SIG-M5 treated with dmso at 0.1 percent for 504 hours (cell line): ENCODE results near the gene FKRP.
A peak's percentile ranks its signal among the peaks of the same experiment; 100 is the strongest.
"Not testable (repeated sequence)": the region's sequence is repeated elsewhere in the genome, so short reads cannot be mapped to it uniquely, and the experiment has no call there.

Experiments used
- DNase-seq: peaks from one replicate; lab custom pipeline; 2025; ENCODE audit not compliant: unreplicated experiment; lab: John Stamatoyannopoulos, UW

FKRP gene

DNA sequence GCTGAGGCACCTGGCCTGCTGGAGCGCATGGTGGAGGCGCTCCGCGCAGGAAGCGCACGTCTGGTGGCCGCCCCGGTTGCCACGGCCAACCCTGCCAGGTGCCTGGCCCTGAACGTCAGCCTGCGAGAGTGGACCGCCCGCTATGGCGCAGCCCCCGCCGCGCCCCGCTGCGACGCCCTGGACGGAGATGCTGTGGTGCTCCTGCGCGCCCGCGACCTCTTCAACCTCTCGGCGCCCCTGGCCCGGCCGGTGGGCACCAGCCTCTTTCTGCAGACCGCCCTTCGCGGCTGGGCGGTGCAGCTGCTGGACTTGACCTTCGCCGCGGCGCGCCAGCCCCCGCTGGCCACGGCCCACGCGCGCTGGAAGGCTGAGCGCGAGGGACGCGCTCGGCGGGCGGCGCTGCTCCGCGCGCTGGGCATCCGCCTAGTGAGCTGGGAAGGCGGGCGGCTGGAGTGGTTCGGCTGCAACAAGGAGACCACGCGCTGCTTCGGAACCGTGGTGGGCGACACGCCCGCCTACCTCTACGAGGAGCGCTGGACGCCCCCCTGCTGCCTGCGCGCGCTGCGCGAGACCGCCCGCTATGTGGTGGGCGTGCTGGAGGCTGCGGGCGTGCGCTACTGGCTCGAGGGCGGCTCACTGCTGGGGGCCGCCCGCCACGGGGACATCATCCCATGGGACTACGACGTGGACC, 10.1 kb downstream of the FKRP start:
- DNase-seq = no peak

DNA sequence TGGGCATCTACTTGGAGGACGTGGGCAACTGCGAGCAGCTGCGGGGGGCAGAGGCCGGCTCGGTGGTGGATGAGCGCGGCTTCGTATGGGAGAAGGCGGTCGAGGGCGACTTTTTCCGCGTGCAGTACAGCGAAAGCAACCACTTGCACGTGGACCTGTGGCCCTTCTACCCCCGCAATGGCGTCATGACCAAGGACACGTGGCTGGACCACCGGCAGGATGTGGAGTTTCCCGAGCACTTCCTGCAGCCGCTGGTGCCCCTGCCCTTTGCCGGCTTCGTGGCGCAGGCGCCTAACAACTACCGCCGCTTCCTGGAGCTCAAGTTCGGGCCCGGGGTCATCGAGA, 10.7 kb downstream of the FKRP start:
- no peak for DNase-seq

DNA sequence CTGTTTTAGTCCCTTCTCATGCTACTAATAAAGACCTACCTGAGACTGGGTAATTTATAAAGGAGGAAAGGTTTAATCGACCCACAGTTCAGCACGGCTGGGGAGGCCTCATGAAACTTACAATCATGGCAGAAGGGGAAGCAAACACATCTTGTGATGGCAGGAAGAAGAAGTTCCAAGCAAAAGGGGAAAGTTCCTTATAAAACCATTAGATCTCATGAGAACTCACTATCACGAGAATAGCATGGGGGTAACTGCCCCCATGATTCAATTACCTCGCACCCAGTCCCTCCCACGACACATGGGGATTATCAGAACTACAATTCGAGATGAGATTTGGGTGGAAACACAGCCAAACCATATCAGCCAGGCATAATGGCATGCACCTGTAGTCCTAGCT, 13.3 kb downstream of the FKRP start:
- no peak for DNase-seq

DNA sequence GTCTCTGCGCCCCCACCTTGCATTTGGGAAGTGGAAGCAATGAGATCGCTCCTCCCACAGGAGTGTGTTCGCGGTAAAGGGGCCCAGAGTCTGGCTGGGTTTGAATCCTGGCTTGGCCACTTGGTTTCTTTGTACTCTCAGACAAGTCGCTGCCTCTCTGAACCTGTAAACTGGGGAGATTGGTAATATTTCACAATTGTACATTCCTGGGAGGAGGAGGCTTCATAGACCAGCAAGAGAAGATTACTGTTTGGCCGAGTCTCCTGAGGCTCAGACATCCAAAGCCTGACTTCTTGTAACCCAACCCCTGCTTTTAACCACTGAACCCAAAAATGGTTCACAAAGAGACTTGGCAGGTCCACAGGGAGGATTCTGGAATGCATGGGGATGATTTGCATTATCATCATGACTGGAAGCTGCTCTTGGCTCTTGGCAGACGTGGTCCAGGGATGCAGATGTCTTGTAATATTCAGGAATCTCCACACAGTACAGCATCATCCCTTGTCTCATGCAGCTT, 14.0 kb downstream of the FKRP start:
- DNase-seq = no peak

DNA sequence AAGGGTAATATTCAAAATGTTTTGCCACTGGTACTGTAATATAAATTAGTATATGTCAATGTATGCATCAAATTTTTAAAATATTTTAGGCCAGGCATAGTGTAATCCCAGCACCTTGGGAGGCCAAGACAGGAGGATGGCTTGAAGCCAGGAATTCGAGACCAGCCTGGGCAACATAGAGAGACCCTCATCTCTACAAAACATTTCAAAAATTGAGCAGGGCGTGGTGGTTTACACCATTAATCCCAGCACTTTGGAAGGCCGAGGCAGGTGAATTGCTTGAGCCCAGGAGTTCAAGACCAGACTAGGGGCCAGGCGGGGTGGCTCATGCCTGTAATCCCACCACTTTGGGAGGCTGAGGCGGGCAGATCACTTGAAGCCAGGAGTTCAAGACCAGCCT, 14.5 kb downstream of the FKRP start:
- no peak for DNase-seq

DNA sequence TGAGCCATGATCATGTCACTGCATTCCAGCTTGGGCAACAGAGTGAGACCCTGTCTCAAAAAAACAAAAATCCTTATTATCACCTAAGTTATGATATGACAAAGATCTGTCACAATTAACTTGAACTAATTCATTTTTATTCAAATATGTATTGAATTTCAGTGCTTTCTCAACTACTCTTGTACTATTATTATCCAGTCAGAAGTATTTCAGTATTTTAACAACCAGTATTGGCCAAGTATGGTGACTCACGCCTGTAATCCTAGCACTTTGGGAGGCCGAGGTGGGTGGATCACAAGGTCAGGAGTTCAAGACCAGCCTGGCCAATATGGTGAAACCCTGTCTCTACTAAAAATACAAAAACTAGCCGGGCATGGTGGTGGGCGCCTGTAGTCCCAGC, 15.0 kb downstream of the FKRP start:
- DNase-seq = not testable (repeated sequence)

DNA sequence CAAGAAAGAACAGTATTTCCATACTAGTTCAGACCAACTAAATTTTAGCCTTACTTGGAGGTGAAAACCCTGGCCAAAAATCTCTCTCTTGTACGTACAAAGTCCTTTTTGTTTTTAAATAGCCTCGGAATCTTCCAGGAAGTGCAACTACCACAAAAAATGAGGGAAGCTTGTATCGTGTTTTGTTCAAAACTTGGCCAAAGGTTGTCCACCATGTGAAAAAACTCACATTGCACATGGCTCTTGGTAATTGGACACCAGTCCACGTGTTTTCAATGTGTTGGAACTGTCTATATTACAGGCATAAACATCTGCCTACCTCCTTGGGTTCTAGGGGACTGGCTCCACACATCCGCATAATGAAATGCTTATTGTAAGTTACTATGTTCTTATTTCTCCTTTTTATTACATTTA, 15.6 kb downstream of the FKRP start:
- no peak for DNase-seq

DNA sequence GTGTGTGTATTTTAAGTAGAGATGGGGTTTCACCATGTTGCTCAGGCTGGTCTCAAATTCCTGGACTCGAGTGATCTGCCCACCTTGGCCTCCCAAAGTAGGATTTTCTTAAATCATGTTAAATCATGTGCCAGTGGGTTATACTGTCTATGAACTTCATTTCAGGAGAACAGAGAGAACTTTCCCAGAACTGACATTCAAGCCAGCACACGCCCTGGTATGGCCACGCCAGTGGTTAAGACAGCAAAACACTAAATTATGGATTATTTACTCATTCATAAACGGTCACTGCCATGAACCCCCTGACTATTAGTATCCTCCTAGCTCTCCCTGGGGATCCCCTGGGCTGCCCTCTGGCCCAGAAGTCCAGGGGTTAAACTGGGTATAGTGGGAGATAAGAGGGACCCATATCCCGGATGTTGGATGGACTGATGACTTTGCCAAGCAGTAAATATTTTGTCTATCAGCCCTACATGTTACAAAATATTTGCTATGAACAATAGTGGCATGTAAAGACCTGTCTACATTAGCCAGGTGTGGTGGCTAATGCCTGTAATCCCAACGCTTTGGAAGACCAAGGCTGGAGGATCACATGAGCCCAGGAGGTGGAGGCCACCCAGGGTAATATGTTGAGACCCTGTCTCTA, 16.5 kb downstream of the FKRP start:
- DNase-seq = no peak

DNA sequence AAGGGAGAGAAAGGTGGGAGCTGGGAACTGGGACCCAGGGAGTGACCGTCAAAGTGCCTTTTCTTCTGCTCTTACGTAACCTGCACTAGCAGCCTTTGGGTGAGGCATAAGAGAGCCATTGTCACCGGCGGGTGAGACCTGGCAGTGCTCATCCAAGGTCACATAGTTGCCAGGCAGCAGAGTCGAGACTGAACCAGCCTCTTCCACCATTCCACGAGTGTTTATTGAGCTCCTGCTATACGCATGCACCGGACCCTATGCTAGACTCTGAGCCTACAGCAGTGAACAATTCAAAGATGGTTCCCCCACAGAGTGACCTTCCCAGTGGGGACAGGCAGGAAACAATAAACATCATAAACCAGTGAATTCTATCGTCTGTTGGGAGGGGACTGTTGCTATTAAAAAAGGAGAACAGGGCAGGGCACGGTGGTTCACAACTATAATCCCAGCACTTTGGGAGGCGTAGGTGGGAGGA, 19.0 kb downstream of the FKRP start:
- DNase-seq = no peak

DNA sequence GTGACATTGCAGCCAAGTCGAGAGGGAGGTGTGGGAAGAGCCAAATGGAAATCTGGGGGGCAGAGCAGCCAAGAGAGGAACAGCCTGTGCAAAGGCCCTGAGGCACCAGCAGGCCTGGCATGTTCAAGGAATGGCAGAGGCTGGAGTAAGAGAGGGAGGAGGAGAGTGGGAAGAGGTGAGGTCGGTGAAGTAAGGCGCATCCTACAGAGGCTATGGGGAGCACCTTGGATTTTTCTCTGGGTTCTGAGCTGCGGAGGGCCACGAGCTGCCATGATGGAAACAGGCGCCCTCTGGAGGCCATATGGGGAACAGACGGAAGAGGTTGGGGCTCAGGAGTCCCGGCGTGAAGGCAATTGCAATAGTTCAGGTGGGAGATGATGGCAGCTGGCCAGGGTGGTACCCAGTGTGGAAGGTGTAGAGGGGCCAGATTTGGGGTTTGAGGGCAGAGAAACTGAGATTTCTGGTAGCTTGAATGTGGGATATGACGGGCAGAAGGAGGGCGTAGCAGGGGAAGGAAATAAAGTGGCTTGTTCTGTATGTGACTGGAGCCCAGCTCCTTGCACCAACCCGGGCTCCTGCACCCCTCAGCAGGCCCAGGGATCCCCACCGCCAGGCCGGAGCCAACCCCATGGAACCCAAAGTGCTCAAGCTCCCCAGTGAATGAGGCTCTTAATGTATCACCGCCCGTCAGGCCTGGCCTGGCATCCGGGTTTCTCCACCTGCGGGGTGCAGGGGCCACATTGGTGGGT, 20.9 kb downstream of the FKRP start:
- DNase-seq = peak; percentile 42

DNA sequence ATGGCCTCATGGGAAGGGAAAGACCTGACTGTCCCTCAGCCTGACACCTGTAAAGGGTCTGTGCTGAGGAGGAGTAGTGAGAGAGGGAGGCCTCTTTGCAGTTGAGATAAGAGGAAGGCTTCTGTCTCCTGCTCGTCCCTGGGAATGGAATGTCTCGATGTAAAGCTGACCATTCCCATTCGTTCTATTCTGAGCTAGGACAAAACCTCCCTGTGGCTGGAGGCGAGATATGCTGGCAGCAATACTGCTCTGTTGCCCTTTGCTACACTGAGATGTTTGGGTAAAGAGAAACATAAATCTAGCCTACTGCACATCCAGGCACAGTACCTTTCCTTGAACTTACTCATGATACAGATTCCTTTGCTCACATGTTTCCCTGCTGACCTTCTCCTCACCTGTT, 22.9 kb downstream of the FKRP start:
- not testable (repeated sequence) for DNase-seq

DNA sequence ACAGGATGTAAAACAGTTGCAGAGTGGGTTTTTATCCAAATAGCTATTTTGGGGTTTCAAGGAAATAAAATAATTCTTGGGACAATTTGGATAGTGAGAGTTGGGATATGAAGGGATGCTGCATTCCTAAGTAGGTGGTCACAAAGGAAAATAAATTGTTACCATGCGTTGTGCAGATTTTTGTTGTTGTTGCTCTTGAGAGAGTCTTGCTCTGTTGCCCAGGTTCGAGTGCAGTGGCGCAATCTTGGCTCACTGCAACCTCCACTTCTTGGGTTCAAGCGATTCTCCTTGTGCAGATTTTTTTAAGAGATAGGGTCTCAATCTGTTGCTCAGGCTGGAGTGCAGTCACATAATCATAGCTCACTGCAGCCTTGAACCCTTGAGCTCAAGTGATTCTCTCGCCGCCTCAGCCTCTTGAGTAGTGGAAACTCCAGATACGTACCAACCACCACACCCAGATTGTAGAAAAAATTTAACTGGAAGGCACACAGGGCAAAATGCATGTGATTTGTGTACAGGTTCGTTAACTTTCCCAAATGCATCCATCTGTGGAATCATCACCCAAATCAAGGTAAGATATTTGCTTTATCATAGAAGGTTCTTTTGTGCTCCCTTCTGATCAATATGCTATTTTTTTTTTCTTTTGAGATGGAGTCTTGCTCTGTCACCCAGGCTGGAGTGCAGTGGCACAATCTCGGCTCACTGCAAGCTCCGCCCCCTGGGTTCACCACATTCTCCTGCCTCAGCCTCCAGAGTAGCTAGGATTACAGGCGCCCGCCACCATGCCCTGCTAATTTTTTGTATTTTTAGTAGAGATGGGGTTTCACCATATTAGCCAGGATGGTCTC, 26.5 kb downstream of the FKRP start:
- no peak for DNase-seq

DNA sequence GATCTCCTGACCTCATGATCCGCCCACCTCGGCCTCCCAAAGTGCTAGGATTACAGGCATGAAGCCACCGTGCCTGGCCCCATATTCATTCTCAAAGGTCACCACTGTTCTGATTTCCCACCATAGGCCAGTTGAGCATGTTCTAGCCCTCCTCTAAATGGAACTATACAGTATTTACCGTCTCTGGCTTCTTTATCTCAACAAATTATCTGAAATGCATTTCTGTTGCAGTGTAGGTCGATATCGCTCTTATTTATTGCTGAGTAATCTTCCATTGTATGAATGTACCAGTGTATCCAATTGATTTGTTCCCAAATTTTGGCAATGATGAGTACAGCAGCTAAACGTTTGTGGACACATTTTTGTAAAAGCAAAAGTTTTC, 27.2 kb downstream of the FKRP start:
- no peak for DNase-seq

DNA sequence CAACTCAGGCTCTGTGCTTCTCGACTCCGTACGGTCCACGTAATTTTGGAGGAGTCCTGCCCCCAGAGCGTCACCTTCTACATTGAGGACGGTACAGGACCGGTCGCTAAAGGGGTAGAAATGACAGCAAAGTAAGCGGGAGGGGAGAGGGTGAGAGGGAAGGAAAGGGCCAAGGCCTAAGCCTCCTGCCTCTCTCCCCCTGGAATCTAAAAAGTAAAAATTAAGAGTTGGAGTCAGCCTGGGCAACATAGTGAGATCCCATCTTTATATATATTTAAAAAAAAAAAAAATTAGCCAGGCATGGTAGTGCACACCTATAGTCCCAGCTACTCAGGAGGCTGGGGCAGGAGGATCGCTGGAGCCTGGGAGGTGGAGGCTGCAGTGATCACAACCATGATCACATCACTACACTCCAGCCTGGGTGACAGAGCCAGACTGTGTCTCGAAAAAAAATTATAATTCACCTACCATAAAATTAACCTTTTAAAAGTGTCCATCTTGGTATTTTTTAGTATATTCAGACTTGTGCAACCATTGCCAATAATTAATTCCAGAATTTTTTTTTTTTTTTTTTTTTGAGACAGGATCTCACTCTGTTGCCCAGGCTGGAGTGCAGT, 29.9 kb downstream of the FKRP start:
- no peak for DNase-seq

DNA sequence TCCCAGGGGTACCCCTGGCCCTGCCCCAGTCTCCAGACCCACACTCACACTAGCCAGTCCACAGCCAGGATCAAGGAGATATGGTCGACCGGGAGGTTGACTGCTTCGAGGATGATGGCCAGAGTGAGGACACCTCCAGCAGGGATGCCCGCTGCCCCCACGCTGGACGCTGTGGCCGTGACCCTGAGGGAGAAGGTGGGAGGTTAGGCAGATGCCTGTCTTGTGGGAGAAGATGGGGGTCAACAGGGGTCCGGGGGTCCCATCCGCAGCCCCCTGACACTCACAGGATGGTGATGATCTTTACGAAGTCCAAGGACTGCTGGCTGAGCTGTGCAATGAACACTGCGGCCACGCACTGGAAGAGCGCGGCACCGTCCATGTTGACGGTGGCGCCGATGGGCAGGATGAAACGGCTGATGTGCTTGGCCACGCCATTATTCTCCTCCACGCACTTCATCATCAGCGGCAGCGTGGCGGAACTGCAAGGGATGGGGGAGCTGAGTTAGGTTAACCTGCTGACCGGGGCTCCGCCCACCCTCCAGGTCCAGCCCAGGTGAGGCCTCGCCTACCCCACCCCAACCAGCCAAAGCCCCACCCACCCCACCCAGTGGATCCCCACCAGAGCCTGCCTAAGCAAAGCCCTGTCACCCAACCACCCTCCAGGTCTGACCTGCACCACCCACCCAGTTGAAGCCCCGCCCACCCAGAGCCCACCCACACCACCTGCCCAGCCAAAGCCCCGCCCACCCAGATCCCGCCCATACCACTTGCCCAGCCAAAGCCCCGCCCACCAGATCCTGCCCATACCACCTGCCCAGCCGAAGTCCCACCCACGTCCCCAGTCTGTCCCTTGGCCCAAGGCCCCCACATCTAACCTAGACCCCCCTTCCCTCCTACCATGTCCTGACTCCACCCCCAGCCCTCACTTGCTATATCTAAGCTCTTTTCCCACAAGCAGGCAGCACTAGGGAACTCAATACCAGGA, 31.4 kb downstream of the FKRP start:
- DNase-seq = no peak

DNA sequence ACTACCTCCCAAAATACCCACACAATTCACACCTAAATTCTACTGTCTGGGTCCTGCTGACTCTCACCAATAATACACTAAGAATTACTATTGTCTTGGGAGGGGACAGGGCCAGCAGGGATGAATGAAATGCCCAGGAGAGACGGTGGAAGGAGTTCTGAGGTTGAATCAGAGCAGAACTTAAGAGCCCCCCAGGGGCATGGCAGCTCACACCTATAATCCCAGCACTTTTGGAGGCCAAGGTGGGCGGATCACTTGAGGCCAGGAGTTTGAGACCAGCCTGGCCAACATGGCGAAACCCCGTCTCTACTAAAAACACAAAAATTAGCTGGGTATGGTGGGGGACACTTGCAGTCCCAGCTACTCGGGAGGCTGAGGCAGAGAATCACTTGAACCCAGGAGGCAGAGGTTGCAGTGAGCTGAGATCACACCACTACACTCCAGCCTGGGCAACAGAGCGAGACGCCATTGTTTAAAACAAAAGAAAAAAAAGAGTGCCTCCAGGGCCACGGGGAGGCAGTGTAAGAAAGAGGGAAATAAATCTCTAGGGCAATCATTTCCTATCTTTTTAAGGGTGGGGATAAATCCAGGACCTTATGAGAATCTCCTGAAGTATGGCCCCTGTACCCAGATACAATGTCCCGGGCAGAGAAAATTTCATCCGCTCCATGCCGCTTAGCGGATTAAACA, 32.2 kb downstream of the FKRP start:
- not testable (repeated sequence) for DNase-seq

DNA sequence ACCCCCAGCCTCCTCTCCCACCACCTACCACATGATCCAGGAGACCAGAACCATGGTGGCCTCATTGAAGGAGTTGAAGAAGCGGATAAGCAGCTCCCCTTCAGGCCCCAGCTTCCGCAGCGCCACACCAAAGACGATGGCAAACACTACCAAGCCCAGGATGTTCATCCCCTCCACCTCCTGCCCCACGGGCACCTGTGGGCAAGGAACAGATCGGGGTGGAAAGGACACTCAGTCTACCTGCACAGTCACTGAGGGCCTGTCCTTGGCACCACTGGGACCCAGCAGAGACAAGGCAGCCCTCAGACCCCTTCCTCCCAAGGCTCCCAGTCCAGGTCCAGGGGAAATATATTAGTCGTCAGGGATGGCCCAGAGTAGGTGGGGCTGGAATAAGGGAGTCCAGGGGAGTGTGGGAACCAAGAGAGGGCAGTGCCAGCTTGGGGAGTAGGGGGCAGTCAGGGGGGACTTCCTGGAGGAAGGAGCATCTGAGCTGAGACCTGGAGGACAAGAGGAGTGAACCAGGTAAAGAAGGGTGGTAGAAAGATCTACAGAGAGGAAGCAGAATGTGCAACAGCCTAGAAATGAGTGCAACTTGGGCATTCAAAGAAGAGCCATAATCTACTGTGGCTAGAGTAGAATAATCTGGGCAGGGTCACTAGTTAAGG, 36.6 kb downstream of the FKRP start:
- no peak for DNase-seq

DNA sequence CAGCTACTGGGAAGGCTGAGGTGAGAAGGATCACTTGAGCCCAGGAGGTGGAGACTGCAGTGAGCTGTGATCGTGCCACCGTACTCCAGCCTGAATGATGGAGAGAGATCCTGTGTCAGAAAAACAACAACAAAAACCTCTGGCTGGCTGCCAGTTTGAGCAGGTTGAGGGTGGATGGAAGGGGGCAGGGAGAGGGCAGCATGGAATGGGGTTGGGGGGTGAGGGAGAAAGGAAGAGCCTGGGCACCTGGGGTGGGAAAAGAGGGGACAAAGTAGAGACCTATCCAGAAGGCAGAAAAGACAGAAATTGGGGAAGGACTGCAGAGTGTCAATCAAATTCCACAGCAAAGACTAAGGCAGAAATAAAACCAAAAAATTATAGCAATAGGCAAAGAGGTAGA, 37.8 kb downstream of the FKRP start:
- no peak for DNase-seq
